DMS153 treated with DMSO at 0.1 percent for 48 hours (cell line): ENCODE results near the gene ZNF208.
"Not testable (repeated sequence)": the region's sequence is repeated elsewhere in the genome, so short reads cannot be mapped to it uniquely, and the experiment has no call there.

Experiments
- DNase-seq: peaks from one replicate; lab custom pipeline; 2025; ENCODE audit not compliant: unreplicated experiment; lab: John Stamatoyannopoulos, UW

Gene ZNF208

GRCh38 chr19:22010437-22011143, at the start of gene ZNF208:
TSS of gene ZNF208 (minus strand) at chr19:22010943. CDS start at chr19:22010794, 149 bp downstream.
- not testable (repeated sequence) for DNase-seq

DNA sequence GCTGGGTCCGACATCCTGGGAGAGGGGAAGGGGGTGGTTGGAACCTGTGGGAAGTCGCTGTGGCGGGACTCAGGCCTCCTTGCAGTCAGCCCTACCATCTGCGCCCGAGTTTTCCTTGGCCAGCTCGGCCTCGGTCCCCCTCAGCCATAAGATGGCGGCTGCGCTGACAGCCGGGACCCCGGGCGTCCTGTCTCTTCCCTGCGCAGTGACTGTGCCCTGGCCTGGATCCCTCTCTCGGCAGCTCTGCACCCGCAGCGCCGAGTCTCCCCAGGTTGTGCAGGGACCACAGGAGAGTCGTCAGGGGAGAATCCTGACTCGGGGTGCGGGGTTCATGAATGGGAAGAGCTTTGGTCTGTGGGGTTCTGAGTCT, 41.9 kb upstream of the ZNF208 start:
- no peak for DNase-seq

DNA sequence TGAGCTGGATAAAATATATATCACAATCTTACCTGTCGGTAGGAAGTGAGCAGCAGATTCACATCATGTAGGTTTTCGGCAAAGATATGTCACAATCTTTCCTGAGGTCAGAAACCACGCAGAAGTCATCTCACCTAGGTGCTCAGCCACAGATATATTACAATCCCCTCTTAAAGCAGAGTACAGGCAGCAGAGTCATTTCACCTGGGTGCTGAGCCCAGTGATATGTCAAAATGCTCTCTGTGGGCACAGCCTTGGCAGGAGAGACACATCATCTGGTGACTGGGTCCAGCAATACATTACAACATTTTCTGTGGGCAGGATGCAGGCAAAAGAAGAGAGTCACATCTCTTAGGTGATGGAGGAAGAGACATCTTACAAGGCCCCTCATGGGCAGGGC, 30.4 kb upstream of the ZNF208 start:
- DNase-seq, result not testable (repeated sequence)

DNA sequence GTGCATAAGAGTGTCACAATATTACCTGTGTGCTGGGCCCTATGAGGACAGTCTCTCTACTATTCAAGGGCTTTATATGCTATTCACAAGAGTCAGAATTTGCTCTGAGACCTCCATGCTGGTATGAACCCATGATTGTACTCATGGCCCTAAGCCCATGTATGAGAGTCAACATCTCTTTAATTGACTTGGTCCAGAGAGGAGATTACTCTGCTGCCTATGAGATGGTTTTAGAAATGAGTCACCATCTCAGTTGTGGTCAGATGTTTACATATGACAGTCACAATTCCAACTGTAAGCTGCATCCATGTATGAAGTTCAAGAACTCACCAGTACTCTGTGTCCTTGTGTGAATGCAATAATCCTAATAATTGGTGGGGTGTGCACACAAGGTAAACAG, 19.9 kb upstream of the ZNF208 start:
- DNase-seq, result no peak

GRCh38 chr19:22026687-22027086, 15.9 kb upstream of the ZNF208 start:
- DNase-seq, result no peak

GRCh38 chr19:22025539-22025938, 14.8 kb upstream of the ZNF208 start:
- not testable (repeated sequence) for DNase-seq

GRCh38 chr19:21970466-21970865, 40.3 kb downstream of the ZNF208 start:
- DNase-seq, result no peak

DNA sequence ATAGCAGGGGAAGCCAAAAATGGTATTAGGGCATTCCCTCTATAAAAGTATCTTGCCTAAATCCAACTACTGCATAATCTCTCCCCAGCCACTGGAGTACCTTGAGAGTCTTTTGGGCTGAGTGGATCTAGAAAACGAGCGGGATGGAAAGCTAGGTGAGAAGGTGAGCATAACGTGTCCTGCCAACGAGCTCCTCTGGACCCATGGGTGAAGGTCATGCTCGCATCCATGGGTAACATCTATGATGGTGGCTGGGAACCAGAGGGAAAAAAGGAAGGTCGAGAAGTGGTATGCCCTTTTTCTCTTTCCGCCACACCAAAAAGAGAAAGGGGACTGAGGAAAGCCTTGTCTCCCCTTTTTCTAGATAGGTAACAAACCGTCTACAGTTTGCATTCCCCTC, 63.0 kb downstream of the ZNF208 start:
- no peak for DNase-seq

- no peak for DNase-seq
Observed at GRCh38 chr19:21940684-21941083, 70.1 kb downstream of the ZNF208 start.

DNA sequence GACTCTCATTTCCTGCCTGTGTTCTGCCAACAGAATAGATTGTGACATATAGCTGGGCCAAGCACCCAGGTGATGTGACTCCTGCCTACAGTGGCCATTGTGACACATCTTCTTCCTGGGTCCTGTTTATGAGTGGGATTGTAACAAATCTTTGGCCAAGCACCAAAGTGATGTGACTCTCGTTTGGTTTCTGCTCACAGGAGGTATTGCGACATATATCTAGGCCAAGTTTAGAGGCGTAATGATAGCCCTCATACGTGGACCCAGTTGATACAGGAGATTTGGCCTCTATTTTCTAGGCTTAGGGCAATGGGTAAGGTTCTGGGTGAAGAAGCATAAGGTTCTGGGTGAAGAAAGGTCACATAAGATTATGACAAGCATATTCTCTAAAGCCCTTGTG, 76.2 kb downstream of the ZNF208 start:
- no peak for DNase-seq

- no peak for DNase-seq
Observed at GRCh38 chr19:21934131-21934530, 76.6 kb downstream of the ZNF208 start.

GRCh38 chr19:21922276-21922675, 88.5 kb downstream of the ZNF208 start:
- DNase-seq, result no peak

DNA sequence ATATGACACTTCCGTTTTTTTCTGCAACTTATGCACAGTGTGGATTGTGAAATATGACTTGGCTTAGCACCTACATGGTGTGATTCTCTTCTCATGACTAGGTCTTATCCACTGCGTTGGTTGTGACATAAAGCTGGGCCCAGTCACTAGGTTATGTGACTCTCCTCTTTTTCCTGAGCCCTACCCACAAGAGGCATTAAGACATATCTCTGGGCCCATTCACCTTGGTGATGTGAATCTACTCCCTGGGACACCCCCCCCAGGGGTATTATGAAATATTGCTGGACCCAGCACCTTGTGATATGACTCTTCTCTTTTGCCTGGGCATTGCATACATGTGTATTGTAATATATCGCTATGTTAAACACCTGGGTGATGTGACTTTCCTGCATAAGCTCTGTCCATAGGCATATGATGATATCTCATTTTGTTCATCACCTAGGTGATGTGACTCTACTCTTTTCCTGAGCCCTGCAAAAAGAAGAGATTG, 89.0 kb downstream of the ZNF208 start:
- DNase-seq, result no peak

- DNase-seq, result no peak
Observed at GRCh38 chr19:21915411-21915810, 95.3 kb downstream of the ZNF208 start.

DNA sequence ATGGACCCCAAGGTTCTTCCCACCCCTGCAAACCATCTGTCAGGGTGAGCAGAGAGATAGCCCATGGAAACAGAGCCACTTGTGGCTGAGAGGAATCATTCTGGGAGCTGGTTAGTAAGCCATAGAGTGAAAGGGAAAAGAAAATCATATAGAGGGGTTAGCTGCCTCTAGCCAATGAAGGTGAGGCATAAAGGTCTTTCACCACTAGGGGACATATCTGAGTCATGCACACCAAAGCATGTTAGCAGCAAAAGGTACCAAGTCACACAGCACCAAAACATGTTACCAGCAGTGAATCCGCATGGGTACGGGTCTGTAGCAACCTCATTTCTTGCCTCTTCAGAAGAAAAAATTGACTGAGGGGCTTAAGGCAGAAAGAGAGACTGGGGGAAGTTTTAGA, 98.1 kb downstream of the ZNF208 start:
- DNase-seq, result no peak

- no peak for DNase-seq
Observed at GRCh38 chr19:21910318-21910717, 100.4 kb downstream of the ZNF208 start.

GRCh38 chr19:21908066-21908465, 102.7 kb downstream of the ZNF208 start:
- no peak for DNase-seq

DNA sequence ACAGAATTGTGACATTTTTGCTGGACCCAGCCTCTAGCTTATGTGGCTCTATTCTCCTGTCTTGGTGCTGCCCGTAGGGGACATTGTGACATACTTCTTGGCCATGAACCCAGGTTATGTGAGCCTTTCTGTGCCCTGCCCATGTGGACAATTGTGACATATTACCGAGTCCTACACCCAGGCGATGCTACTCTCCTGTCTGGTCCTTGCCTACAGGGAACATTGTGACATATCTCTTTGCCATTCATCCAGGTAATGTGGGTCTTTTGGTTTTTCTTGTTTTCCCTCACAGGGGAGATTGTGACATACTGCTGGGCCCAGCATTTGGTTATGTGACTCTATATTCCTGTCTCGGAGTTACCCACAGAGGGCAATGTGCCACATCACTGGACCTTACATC, 103.2 kb downstream of the ZNF208 start:
- no peak for DNase-seq

DNA sequence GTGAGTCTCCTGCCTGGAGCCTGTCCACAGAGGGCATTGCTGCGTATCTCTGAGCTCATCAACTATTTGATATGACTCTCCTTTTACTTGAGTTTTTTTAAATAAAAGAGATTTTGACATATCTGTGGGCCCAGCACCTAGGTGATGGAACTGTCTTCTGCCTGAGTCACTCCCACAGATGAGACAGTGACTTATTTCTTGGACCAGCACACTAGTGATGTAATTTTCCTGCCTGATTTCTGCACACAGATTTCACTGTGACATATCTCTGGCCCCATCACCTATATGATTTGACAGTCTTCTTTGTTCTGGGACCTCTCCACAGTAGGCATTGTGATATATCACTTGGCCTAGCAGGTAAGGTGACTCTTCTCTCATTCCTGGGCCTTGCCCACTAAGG, 108.2 kb downstream of the ZNF208 start:
- DNase-seq, result no peak

DNA sequence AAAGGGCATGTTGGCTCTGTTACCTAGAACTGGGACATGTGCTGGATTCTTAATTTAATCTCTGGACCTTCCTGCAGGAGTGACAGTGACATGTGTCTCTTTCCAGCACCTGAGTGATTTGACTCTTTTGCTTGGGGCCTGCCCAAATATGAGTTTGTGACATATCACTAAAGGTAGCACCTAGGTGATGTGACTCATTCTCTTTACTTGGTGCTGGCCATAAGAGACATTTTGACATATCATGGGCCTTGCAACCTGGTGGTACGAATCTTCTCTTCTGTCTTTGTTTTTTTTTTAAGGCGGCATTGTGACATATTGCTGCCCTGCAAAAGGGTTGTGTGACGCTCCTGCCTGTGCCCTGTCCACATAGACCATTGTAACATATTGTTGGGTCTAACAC, 108.9 kb downstream of the ZNF208 start:
- DNase-seq, result no peak

- DNase-seq, result no peak
Observed at GRCh38 chr19:21900401-21900800, 110.3 kb downstream of the ZNF208 start.

DNA sequence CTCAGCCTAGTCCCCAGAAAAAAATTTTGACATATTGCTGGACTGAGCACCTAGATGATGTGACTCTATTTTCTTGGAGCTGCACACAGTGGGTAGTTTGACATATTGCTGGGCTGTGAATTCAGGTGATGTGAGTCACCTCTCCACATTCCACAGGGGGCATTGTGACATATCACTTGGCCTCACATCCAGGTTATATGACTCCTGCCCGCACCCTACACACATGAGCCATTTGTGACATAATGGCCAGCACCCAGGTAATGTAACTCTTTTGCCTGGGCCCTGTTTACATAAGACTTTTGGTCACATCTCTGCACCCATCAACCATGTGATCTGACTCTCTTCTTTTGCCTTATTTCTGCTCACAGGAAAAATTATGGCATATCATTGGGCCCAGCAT, 119.7 kb downstream of the ZNF208 start:
- no peak for DNase-seq

DNA sequence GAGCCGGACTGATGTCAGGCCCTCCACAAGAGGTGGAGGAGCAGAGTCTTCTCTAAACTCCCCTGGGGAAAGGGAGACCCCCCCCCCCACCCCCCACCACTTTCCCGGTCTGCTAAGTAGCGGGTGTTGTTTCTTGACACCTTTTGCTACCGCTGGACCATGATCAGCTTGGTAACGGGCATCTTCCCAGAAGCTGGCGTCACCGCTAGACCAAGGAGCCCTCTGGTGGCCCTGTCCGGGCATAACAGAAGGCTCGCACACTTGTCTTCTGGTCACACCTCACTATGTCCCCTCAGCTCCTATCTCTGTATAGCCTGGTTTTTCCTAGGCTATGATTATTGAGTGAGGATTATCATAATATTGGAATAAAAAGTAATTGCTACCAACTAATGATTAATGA, 120.7 kb downstream of the ZNF208 start:
- not testable (repeated sequence) for DNase-seq
